Heart left ventricle (tissue), 16 donors: ENCODE data around the gene RNF14. TPM values are rescaled to one million over a fixed set of nuclear protein-coding genes. Genes with fewer than 3 reads are reported as not detected.

Source experiments
- ATAC-seq, 4 donors: fragments of 200-7000 bp; cut with Tn5 transposase; one replicate each; pipeline ENCODE4 v1.9.1; 2020 to 2022; ENCODE audit warnings: moderate library complexity in 4 of 4, mild to moderate bottlenecking in 3 of 4, moderate number of reproducible peaks in 1 of 4
- DNase-seq, 5 donors: peaks; one replicate each; pipeline ENCODE4 v3.0.0-alpha.2; 2020
- H3K27ac ChIP-seq, 12 donors: fragments of 200-600 bp; sonication (generic) in 4 of 12; one replicate each; pipeline versions ENCODE4 v1.5.0 to v1.8.0; 2016 to 2022; ENCODE audit warnings: mild to moderate bottlenecking in 2 of 12
- H3K27me3 ChIP-seq, 9 donors: fragments of 200-600 bp; sonication (generic) in 2 of 9; one replicate each; pipeline versions ENCODE4 v1.5.1 to v1.8.0; 2016 to 2022; ENCODE audit warnings: mild to moderate bottlenecking in 3 of 9
- H3K36me3 ChIP-seq, 9 donors: fragments of 200-600 bp; sonication (generic) in 2 of 9; one replicate each; pipeline versions ENCODE4 v1.5.0 to v1.8.0; 2018 to 2022; ENCODE audit warnings: mild to moderate bottlenecking in 2 of 9
- H3K4me1 ChIP-seq, 12 donors: fragments of 200-600 bp; sonication (generic) in 4 of 12; one replicate each; pipeline versions ENCODE4 v1.5.0 to v1.8.0; 2016 to 2022; ENCODE audit warnings: mild to moderate bottlenecking in 3 of 12
- H3K4me3 ChIP-seq, 12 donors: fragments of 200-600 bp; sonication (generic) in 4 of 12; one replicate each; pipeline versions ENCODE4 v1.5.0 to v1.8.0; 2017 to 2022; ENCODE audit warnings: mild to moderate bottlenecking in 9 of 12, moderate library complexity in 4 of 12
- H3K9me3 ChIP-seq, 12 donors: fragments of 200-600 bp; sonication (generic) in 4 of 12; one replicate each; pipeline versions ENCODE4 v1.5.0 to v1.8.0; 2016 to 2022; ENCODE audit warnings: mild to moderate bottlenecking in 1 of 12
- POLR2A ChIP-seq, 2 donors: fragments of 450-650 bp; IDR thresholded peaks; one replicate each; pipeline ENCODE4 v1.6.1; 2017; ENCODE audit warnings: antibody characterized with exemption in 2 of 2, mild to moderate bottlenecking in 2 of 2, moderate library complexity in 2 of 2
- WGBS, 4 donors: extraction: QIAGEN DNeasy Blood & Tissue Kit in 2 of 4; methylation state at CpG; one replicate each; pipeline versions ENCODE4 v1.1.5 to v1.1.7; 2013 to 2018; 5-methylcytosine and 5-hydroxymethylcytosine counted together
- intact Hi-C, 10 donors: fragments of 100-400 bp; cut with DNase I; formaldehyde crosslinking; loops; one replicate each; pipeline versions ENCODE4 v1.11.1 to v1.14.2; 2022
- polyA plus RNA-seq, 2 donors: library from polyadenylated mRNA; stranded (reverse); fragments of 200-250 nt; gene quantifications; one replicate each; pipeline ENCODE4 v1.2.3, GENCODE V29; 2013
- total RNA-seq, 9 donors: library from RNA; depleted of rRNA in 2 of 9; stranded (reverse); fragments of >200 nt in 2 of 9; fragmentation: NEBNext Ultra II Directional in 3 of 9; extraction: Animal tissue kit (Norgen Biotek cat#: 25700) in 3 of 9; gene quantifications; one replicate each; pipeline versions ENCODE4 v1.1.0 to v1.2.4, GENCODE V29; 2016 to 2023
- TF ChIP-seq, protein P1 (sequence below), 12 donors: fragments of 200-600 bp; sonication (generic) in 4 of 12; IDR thresholded peaks; one replicate each; pipeline versions ENCODE4 v1.5.0 to v1.8.0; 2018 to 2022; ENCODE audit warnings: antibody characterized with exemption in 12 of 12, mild to moderate bottlenecking in 5 of 12
- donor health status: ischemic (EF 13 %, LVEDD 7.1; RV severe dilation, severe dysfunction).
- donor health status: healthy with polysubstance abuse.
- donor health status: DM: no; HTN: yes; CAD: no.
- donor health status: DM: no; HTN: no; CAD: no.
- donor health status: ischemic (EF 25% LVEDD 6.9; RV normal size, moderate dysfunction).
- donor health status: ischemic (EF 25% LVEDD 5.7; RV mildly dilated, moderate dysfunction).
- donor health status: healthy.
- donor health status: DM: yes; HTN: yes; CAD: no.
- donor health status: ischemic (EF 35%, LVEDD 5.7; RV mildly dilated, moderate dysfunction).
- donor health status: nonischemic (EF 11% LVEDD 7.7; RV severe dilation, severe dysfunction).
- donor health status: DM: yes; HTN: yes; CAD: no.
- donor health status: PGD.
- donor health status: ischemic (EF 29% LVEDD 5.4; RV normal size, mild dysfunction).
- donor health status: nonischemic (EF 23%, LVEDD 6.1; RV moderate dilation, normal function).

RNF14 gene
- total and polyA plus RNA-seq, 11 donors, result 21.3 to 131 (median 103) TPM

DNA sequence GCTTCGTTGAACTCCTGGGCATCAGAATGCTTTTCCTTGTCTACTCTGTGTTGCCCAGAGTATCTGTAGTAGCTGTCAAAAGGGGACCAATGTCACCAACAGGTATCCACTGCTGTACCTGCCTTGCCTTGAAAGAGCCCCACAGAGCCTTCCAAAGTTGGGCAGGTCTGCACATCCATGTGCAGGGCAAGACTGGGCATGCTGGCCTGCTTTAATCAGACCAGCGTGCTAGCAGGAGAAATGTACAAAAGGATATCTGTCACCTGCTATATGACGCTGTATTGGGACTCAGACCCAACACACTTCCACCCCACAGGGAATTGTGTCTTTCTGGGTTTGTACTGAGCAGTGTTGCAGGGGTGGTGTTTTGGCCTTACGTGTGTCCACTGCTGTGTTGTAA is 33.4 kb upstream of the RNF14 start:
- TF ChIP-seq POLR2A (IDR thresholded peaks at IDR 0.05), result no peak
- TF ChIP-seq, protein P1, sequence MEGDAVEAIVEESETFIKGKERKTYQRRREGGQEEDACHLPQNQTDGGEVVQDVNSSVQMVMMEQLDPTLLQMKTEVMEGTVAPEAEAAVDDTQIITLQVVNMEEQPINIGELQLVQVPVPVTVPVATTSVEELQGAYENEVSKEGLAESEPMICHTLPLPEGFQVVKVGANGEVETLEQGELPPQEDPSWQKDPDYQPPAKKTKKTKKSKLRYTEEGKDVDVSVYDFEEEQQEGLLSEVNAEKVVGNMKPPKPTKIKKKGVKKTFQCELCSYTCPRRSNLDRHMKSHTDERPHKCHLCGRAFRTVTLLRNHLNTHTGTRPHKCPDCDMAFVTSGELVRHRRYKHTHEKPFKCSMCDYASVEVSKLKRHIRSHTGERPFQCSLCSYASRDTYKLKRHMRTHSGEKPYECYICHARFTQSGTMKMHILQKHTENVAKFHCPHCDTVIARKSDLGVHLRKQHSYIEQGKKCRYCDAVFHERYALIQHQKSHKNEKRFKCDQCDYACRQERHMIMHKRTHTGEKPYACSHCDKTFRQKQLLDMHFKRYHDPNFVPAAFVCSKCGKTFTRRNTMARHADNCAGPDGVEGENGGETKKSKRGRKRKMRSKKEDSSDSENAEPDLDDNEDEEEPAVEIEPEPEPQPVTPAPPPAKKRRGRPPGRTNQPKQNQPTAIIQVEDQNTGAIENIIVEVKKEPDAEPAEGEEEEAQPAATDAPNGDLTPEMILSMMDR (IDR thresholded peaks at IDR 0.05), result no peak
- 79 to 86% (median 85%) methylated on average over 4 of the region's 4 CpGs for WGBS, 4 donors
- Histone ChIP-seq H3K4me3 (no peak overlapping the region), H3K9me3 (no peaks in the 10 kb centered on the region), H3K27ac (peak overlapping the region in 1 of 12 donors; percentile 63), H3K27me3 (no peaks in the 10 kb centered on the region), H3K4me1 (peaks cover 0 to 23% (median 16%) of the 10 kb centered on the region in 12 donors), H3K36me3 (peaks cover 5 to 100% (median 95%) of the 10 kb centered on the region in 9 donors)
- no peak for DNase-seq
- no peak for ATAC-seq
- intact Hi-C loops, result no loop called here

DNA sequence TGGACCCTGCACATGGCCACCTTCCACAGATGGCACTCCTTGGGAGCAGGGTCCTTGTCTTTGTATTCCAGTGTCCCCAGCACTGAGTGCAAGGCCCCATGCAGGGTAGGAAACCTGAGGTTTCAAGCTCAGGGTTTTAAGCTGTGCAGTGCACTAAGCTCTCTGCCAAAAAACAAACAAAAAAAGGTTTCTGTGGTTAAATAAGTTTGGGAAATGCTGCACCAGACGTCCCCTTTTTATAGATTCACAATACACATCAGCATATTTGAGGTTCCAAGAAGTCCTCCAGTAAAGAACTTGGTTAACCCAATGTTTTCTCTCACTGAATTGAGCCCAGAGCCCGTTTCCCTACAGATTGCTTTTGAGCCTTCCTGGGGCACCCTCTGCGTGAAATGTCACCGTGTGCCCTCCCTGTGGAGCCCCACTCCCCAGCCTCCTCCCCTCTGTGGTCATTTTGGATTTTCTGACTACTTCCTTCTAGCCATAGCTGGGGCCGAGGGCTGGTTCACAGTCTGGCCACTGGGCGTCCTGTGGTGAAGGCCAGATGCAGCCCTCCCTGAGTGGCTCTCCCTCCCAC is 28.1 kb upstream of the RNF14 start:
- H3K9me3 ChIP-seq, result no peaks in the 10 kb centered on the region
- H3K27ac ChIP-seq, result peak overlapping the region in 10 of 12 donors; percentile 1 to 81 (median 44)
- H3K4me1 ChIP-seq, result peaks cover 0 to 42% (median 29%) of the 10 kb centered on the region in 12 donors
- peak in 1 of 5 donors; percentile 36 for DNase-seq
- ATAC-seq, result peak in 3 of 4 donors; percentile 27 to 47 (median 38)
- TF ChIP-seq, protein P1 (IDR thresholded peaks at IDR 0.05), result peak in 3 of 12 donors; percentile 12 to 27 (median 15)
- TF ChIP-seq POLR2A (IDR thresholded peaks at IDR 0.05), result no peak
- H3K27me3 ChIP-seq, result no peaks in the 10 kb centered on the region
- peaks cover 5 to 66% (median 46%) of the 10 kb centered on the region in 9 donors for H3K36me3 ChIP-seq
- intact Hi-C loops, result no loop called here
- H3K4me3 ChIP-seq, result no peak overlapping the region
- 49 to 63% (median 55%) methylated on average over 6 of the region's 6 CpGs for WGBS, 4 donors

DNA sequence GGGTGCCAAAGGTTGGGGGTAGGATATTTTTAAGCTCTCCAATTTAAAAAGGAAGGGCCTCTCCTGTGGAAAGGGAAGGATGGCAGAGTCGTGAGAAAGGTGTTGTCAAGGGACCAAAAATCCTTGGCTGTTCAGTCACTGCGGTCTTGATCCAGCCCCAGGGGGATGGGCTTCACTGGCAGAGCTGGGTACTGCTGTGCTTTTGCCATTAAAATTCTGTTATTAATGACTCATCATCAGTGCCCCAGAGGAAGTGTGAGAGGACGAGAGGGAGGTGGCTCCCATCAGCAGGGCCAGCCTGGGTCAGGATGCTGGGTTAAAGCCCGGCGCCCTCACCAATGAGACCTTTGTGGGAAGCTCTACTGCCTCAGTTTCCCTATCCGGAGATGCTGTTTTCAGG is 27.6 kb upstream of the RNF14 start:
- TF ChIP-seq, protein P1 (IDR thresholded peaks at IDR 0.05), result peak in 1 of 12 donors; percentile 3
- no peak for TF ChIP-seq POLR2A (IDR thresholded peaks at IDR 0.05)
- Histone ChIP-seq H3K4me3 (no peak overlapping the region), H3K4me1 (peaks cover 0 to 47% (median 34%) of the 10 kb centered on the region in 12 donors), H3K9me3 (no peaks in the 10 kb centered on the region), H3K27me3 (no peaks in the 10 kb centered on the region), H3K36me3 (peaks cover 5 to 60% (median 41%) of the 10 kb centered on the region in 9 donors), H3K27ac (peak overlapping the region in 10 of 12 donors; percentile 1 to 81 (median 44))
- intact Hi-C loops, result no loop called here
- ATAC-seq, result peak in 3 of 4 donors; percentile 39 to 44 (median 40)
- WGBS, 4 donors, result 49 to 71% (median 61%) methylated on average over 6 of the region's 6 CpGs
- DNase-seq, result no peak

- H3K4me1 ChIP-seq, result peaks cover 0 to 52% (median 37%) of the 10 kb centered on the region in 12 donors
- intact Hi-C loops, result no loop called here
- no peaks in the 10 kb centered on the region for H3K9me3 ChIP-seq
- TF ChIP-seq, protein P1 (IDR thresholded peaks at IDR 0.05), result no peak
- TF ChIP-seq POLR2A (IDR thresholded peaks at IDR 0.05), result no peak
- H3K36me3 ChIP-seq, result peaks cover 5 to 56% (median 37%) of the 10 kb centered on the region in 9 donors
- H3K27ac ChIP-seq, result peak overlapping the region in 11 of 12 donors; percentile 1 to 81 (median 44)
- ATAC-seq (no peak), DNase-seq (no peak)
- H3K4me3 ChIP-seq, result no peak overlapping the region
- H3K27me3 ChIP-seq, result no peaks in the 10 kb centered on the region
- 76 to 82% (median 78%) methylated on average over 6 of the region's 6 CpGs for WGBS, 4 donors
Measured at GRCh38 chr5:141941779-141942178, 27.1 kb upstream of the RNF14 start.
